Trophoblast cell (in vitro differentiated cells and primary cell): ENCODE results near the gene CCDC107.

Experiments used
- DNase-seq, 2 donors: peaks; one replicate each; pipeline ENCODE4 v3.0.0-alpha.2; 2016
- H2AFZ ChIP-seq: 2 replicates; pipeline ENCODE4 v1.6.1; 2013; ENCODE audit warnings: low read length, moderate library complexity, mild to moderate bottlenecking; ENCODE audit not compliant: insufficient read depth, poor library complexity
- H2AK5ac ChIP-seq: 2 replicates; pipeline ENCODE4 v1.6.1; 2013; ENCODE audit warnings: mild to moderate bottlenecking, low read length
- H2BK120ac ChIP-seq: 2 replicates; pipeline ENCODE4 v1.6.1; 2013; ENCODE audit warnings: low read length, mild to moderate bottlenecking, moderate library complexity; ENCODE audit not compliant: insufficient read depth, poor library complexity
- H2BK12ac ChIP-seq: 2 replicates; pipeline ENCODE4 v1.6.1; 2013; ENCODE audit warnings: mild to moderate bottlenecking, low read length, moderate library complexity
- H2BK5ac ChIP-seq: 2 replicates; pipeline ENCODE4 v1.6.1; 2013; ENCODE audit warnings: low read length, low read depth, moderate library complexity, mild to moderate bottlenecking; ENCODE audit not compliant: poor library complexity
- H3K14ac ChIP-seq: 2 replicates; pipeline ENCODE4 v1.6.1; 2013; ENCODE audit warnings: mild to moderate bottlenecking, low read length
- H3K18ac ChIP-seq: 2 replicates; pipeline ENCODE4 v1.6.1; 2013; ENCODE audit warnings: mild to moderate bottlenecking, low read length
- H3K23ac ChIP-seq: 2 replicates; pipeline ENCODE4 v1.6.1; 2013; ENCODE audit warnings: low read length
- H3K27ac ChIP-seq: 2 replicates; pipeline ENCODE4 v1.5.1; 2013; ENCODE audit warnings: low read depth, mild to moderate bottlenecking, inconsistent platforms, low read length, moderate library complexity
- H3K27me3 ChIP-seq: 2 replicates; pipeline ENCODE4 v1.6.1; 2013; ENCODE audit warnings: inconsistent platforms, mild to moderate bottlenecking, low read length, moderate library complexity; ENCODE audit not compliant: insufficient read depth
- H3K36me3 ChIP-seq, 2 experiments: 1 replicate in 1 of 2; 2 replicates in 1 of 2; pipeline ENCODE4 v1.6.1; 2013; ENCODE audit warnings: low read length in 2 of 2, mild to moderate bottlenecking in 2 of 2, moderate library complexity in 1 of 2; ENCODE audit not compliant: insufficient read depth in 2 of 2, control insufficient read depth in 1 of 2
- H3K4ac ChIP-seq: 2 replicates; pipeline ENCODE4 v1.6.1; 2013; ENCODE audit warnings: low read depth, mild to moderate bottlenecking, low read length, moderate library complexity
- H3K4me1 ChIP-seq, 2 experiments: 1 replicate in 1 of 2; 2 replicates in 1 of 2; pipeline ENCODE4 v1.6.1; 2013; ENCODE audit warnings: low read length in 2 of 2, mild to moderate bottlenecking in 2 of 2, moderate library complexity in 1 of 2; ENCODE audit not compliant: insufficient read depth in 2 of 2, control insufficient read depth in 1 of 2
- H3K4me2 ChIP-seq: 2 replicates; pipeline ENCODE4 v1.6.1; 2013; ENCODE audit warnings: inconsistent platforms, mild to moderate bottlenecking, low read length, moderate library complexity
- H3K4me3 ChIP-seq: 2 replicates; pipeline ENCODE4 v1.5.1; 2013; ENCODE audit warnings: mild to moderate bottlenecking, low read depth, low read length, inconsistent platforms
- H3K79me1 ChIP-seq: one replicate; pipeline ENCODE4 v1.6.1; 2013; ENCODE audit warnings: low read length
- H3K79me2 ChIP-seq: 2 replicates; pipeline ENCODE4 v1.6.1; 2013; ENCODE audit warnings: low read length, mild to moderate bottlenecking; ENCODE audit not compliant: control insufficient read depth, insufficient read depth, poor library complexity
- H3K9ac ChIP-seq: 2 replicates; pipeline ENCODE4 v1.6.1; 2013; ENCODE audit warnings: mild to moderate bottlenecking, low read length
- H3K9me3 ChIP-seq: 2 replicates; pipeline ENCODE4 v1.6.1; 2013; ENCODE audit warnings: low read depth, mild to moderate bottlenecking, control low read depth, inconsistent platforms, low read length; ENCODE audit not compliant: insufficient read depth
- H4K12ac ChIP-seq: 2 replicates; pipeline ENCODE4 v1.6.1; 2013; ENCODE audit warnings: low read depth, mild to moderate bottlenecking, low read length, moderate library complexity
- H4K8ac ChIP-seq: 2 replicates; pipeline ENCODE4 v1.6.1; 2013; ENCODE audit warnings: low read depth, mild to moderate bottlenecking, low read length, moderate library complexity
- H4K91ac ChIP-seq: one replicate; pipeline ENCODE4 v1.6.1; 2013; ENCODE audit warnings: low read depth, mild to moderate bottlenecking, low read length, moderate library complexity
- WGBS: extraction: QIAGEN DNeasy Blood & Tissue Kit; methylation state at CpG from one replicate; pipeline ENCODE4 v1.1.7; 2013; ENCODE audit warnings: missing lambda C conversion rate; ENCODE audit not compliant: insufficient read length, insufficient coverage; ENCODE audit errors: extremely low coverage; 5-methylcytosine and 5-hydroxymethylcytosine counted together

CCDC107 gene

DNA sequence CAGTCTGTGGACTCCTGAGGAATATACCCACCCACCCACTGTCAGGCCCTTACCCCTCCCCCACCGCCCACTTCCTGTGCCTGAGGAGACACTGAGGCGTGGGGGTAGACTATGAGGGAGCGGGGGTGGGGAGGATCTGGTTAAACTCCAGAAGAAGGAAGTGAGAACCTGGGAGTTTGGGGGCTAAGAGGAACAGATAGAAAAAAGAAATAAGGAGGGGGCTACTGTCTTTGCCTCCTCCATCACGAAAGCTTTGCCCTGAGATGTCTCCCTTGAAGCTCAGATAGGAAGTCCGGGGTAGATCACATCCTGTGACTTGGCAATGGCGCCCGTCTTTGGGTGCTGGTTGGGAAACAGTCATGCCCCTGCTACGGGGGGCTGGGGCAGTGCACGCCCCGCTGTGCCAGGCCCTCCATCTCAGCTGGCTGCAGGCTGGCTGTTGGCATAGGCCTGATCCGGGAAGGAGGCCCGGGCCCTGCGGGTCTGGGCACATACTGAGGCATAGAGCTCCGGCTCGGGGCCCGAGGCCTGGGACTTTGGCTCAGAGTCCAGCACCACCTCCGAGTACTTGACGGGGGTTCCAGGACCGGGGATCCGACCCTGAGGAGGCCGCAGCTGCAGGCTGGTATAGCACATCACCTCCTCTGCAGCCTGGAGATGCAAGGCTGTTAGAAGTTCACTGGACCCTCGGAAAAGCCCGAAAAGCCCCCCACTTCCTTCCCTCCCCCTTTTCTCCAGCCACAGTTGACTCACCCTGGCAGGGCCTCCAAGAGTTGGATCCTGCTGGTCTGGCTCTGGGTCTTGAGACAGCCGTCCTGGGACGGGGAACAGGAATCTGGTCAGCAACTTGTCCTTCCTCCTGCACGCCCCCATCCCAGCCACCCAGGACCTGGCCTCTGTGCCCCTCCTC is 8.4 kb upstream of the CCDC107 start:
- Histone ChIP-seq H3K9ac (no peak overlapping the region), H3K27me3 (no peaks in the 10 kb centered on the region), H3K79me2 (peaks cover 2% of the 10 kb centered on the region), H4K8ac (peak overlapping the region; percentile 59), H3K36me3 (no peaks in the 10 kb centered on the region), H3K4me3 (no peak overlapping the region), H2BK12ac (no peak overlapping the region), H2BK120ac (no peak overlapping the region), H4K91ac (no peak overlapping the region), H3K27ac (no peak overlapping the region), H3K4me1 (peaks cover 8 to 21% of the 10 kb centered on the region in 2 experiments), H2AFZ (no peak overlapping the region), H3K9me3 (no peaks in the 10 kb centered on the region), H2AK5ac (no peak overlapping the region), H3K23ac (no peak overlapping the region), H3K4ac (no peak overlapping the region), H3K14ac (peak overlapping the region; percentile 34), H3K4me2 (no peak overlapping the region), H2BK5ac (no peak overlapping the region), H4K12ac (no peak overlapping the region), H3K79me1 (peaks cover 9% of the 10 kb centered on the region), H3K18ac (no peak overlapping the region)
- DNase-seq = no peak
- WGBS = no CpG with 5 or more reads among the region's 26 CpGs

DNA sequence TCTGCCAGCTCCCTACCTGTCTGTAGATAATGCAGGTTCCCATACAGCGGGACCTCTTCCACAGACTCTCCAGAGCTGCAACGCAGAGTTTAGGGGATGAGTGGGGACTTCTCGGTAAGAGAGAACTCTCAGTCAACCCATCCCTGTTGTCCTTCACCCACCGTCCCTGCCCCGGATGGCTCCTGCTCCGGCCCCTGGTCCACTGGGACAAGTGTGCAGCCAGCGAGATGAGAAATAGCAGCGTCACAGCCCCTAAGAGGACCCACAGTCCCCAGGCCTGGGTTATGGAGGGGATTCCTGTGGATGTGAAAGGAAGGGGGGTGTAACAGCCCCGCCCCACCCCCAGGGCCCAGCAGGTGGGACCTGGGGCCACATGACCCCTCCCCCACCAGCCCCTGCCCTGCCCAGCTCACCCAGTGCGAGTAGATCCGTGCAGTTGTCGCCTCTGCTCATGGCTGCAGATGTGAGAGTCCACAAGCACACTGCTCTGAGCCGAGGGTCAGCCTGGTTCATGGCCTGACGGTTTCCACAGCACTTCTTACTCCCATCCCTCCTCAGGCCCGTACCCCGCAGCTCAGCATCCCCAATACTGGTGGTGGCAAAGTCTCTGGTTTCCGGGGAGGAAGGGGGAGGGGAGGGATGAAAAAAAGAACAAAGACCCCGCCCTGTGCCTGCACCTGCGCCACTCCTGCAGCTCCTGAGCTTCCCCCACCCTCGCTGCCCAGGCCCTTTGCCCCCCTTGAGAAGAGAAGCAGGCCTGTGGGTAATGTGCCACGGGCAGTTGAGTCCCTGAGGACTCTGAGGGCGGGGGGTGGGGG is 7.5 kb upstream of the CCDC107 start, which contains the start of gene SIT1:
TSS of gene SIT1 (minus strand) at position 591 of the 818 bp plus-strand sequence. CDS start at position 513, 78 bp downstream.
- no peaks in the 10 kb centered on the region for H3K36me3 ChIP-seq

DNA sequence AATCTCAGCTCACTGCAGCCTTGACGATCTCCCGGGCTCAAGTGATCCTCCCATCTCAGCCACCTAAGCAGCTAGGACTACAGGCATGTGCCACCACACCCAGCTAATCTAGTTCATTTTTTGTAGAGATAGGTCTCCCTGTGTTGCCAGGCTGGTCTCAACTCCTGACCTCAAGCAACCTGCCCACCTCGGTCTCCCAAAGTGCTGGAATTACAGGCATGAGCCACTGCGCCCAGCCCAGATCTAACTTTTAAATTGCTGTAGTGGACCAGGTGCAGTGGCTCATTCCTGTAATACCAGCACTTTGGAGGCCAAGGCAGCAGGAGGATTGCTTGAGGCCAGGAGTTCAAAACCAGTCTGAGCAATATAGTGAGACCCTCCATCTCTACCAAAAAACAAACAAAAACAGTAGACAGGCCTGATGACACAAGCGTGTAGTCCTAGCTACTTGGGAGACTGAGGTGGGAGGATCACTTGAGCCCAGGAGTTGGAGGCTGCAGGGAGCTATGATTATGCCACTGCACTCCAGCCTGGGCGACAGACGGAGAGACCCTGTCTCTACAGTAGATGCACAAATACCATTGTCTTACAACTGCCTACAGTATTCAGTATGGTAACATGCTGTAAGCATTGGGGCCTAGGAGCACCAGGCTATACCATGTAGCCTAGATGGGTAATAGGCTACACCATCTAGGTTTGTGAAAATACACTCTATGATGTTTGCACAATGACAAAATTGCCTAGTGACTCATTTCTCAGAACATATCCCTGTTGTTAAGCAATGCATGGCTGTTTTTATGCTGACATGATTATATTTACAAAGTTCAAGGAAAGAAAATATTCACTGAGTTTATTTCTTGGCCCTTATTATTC is 5.9 kb upstream of the CCDC107 start:
- Histone ChIP-seq H3K4me3 (no peak overlapping the region), H3K27me3 (no peaks in the 10 kb centered on the region), H2BK120ac (no peak overlapping the region), H3K18ac (no peak overlapping the region), H4K8ac (no peak overlapping the region), H3K9ac (no peak overlapping the region), H3K14ac (no peak overlapping the region), H4K91ac (no peak overlapping the region), H3K4me1 (peaks cover 9 to 14% of the 10 kb centered on the region in 2 experiments), H4K12ac (no peak overlapping the region), H3K9me3 (no peaks in the 10 kb centered on the region), H3K27ac (no peak overlapping the region), H3K79me1 (peaks cover 2% of the 10 kb centered on the region), H2BK12ac (no peak overlapping the region), H3K79me2 (no peaks in the 10 kb centered on the region), H2AK5ac (no peak overlapping the region), H3K36me3 (no peaks in the 10 kb centered on the region), H3K23ac (no peak overlapping the region), H2BK5ac (no peak overlapping the region), H2AFZ (no peak overlapping the region), H3K4ac (no peak overlapping the region), H3K4me2 (no peak overlapping the region)
- peak; percentile 95 to 97 for DNase-seq
- no CpG with 5 or more reads among the region's 7 CpGs for WGBS

More for the DNA sequence above, 7.5 kb upstream of the CCDC107 start, which contains the start of gene SIT1:
- no peak within 1 kb of the TSS for H2AK5ac ChIP-seq
- peaks cover 9% of the 10 kb centered on the region for H3K79me1 ChIP-seq
- H4K91ac ChIP-seq = no peak within 1 kb of the TSS
- H3K27ac ChIP-seq = no peak within 1 kb of the TSS
- H3K4me2 ChIP-seq = no peak within 1 kb of the TSS
- H3K18ac ChIP-seq = no peak within 1 kb of the TSS
- no peak within 1 kb of the TSS for H2BK120ac ChIP-seq
- no peak within 1 kb of the TSS for H3K23ac ChIP-seq
- H3K27me3 ChIP-seq = no peaks in the 10 kb centered on the region
- no peak within 1 kb of the TSS for H3K9ac ChIP-seq
- no peak within 1 kb of the TSS for H4K12ac ChIP-seq
- no peak within 1 kb of the TSS for H3K4me3 ChIP-seq
- no peak for DNase-seq
- H4K8ac ChIP-seq = peak within 1 kb of the TSS; percentile 59
- H2BK12ac ChIP-seq = no peak within 1 kb of the TSS
- no peaks in the 10 kb centered on the region for H3K9me3 ChIP-seq
- H3K14ac ChIP-seq = peak within 1 kb of the TSS; percentile 34
- H3K79me2 ChIP-seq = peaks cover 2% of the 10 kb centered on the region
- no peak within 1 kb of the TSS for H3K4ac ChIP-seq
- H2AFZ ChIP-seq = no peak within 1 kb of the TSS
- peaks cover 8 to 21% of the 10 kb centered on the region in 2 experiments for H3K4me1 ChIP-seq
- no peak within 1 kb of the TSS for H2BK5ac ChIP-seq
- WGBS = no CpG with 5 or more reads among the region's 22 CpGs

DNA sequence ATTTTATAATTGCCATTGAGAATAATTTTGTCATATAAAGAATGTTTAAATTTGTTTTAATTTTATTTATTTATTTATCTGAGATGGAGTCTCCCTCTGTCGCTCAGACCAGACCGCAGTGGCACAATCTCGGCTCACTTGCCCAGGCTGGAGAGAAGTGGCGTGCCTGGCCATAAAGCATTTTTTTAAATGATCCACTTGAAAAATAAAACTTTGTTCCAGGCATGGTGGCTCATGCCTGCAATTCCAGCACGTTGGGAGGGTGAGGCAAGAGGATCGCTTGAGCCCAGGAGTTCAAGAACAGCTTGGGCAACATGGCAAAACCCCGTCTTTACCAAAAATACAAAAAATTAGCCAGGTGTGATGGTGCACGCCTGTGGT is 5.3 kb upstream of the CCDC107 start:
- no peak overlapping the region for H4K8ac ChIP-seq
- H2AFZ ChIP-seq = no peak overlapping the region
- H4K91ac ChIP-seq = no peak overlapping the region
- no peak overlapping the region for H3K23ac ChIP-seq
- H3K9me3 ChIP-seq = no peaks in the 10 kb centered on the region
- H3K79me1 ChIP-seq = peaks cover 5% of the 10 kb centered on the region
- peak; percentile 51 to 75 for DNase-seq
- H3K27ac ChIP-seq = no peak overlapping the region
- H4K12ac ChIP-seq = no peak overlapping the region
- H3K9ac ChIP-seq = no peak overlapping the region
- no peak overlapping the region for H2BK12ac ChIP-seq
- H3K4me1 ChIP-seq = peaks cover 10 to 11% of the 10 kb centered on the region in 2 experiments
- H3K79me2 ChIP-seq = no peaks in the 10 kb centered on the region
- H3K36me3 ChIP-seq = no peaks in the 10 kb centered on the region
- no peak overlapping the region for H3K14ac ChIP-seq
- H3K4ac ChIP-seq = no peak overlapping the region
- no peak overlapping the region for H3K4me3 ChIP-seq
- WGBS = no CpG with 5 or more reads among the region's 8 CpGs
- H2BK120ac ChIP-seq = no peak overlapping the region
- no peak overlapping the region for H2BK5ac ChIP-seq
- H3K4me2 ChIP-seq = no peak overlapping the region
- no peak overlapping the region for H3K18ac ChIP-seq
- H2AK5ac ChIP-seq = no peak overlapping the region
- no peaks in the 10 kb centered on the region for H3K27me3 ChIP-seq
